HepG2 (cell line): ENCODE data around the gene CELF4. TPM values are rescaled to one million over a fixed set of nuclear protein-coding genes. Genes with fewer than 3 reads are reported as not detected.
A peak's percentile ranks its signal among the peaks of the same experiment; 100 is the strongest.

Experiments used
- CHCHD3 ChIP-seq: sonication (generic); formaldehyde crosslinking; IDR thresholded peaks from 2 replicates; pipeline ENCODE4 v1.8.0; 2022; ENCODE audit warnings: mild to moderate bottlenecking, missing genetic modification reagents, moderate library complexity
- DNMT3B ChIP-seq: conservative IDR thresholded peaks from 2 replicates; pipeline ENCODE4 v1.6.1; 2016; ENCODE audit warnings: missing biosample characterization, control low read depth
- EEA1 ChIP-seq: sonication (generic); formaldehyde crosslinking; IDR thresholded peaks from 2 replicates; pipeline ENCODE4 v1.5.1; 2020; ENCODE audit warnings: mild to moderate bottlenecking, missing genetic modification reagents, borderline replicate concordance
- GATAD1 ChIP-seq: IDR thresholded peaks from 2 replicates; pipeline ENCODE4 v1.6.1; 2016; ENCODE audit warnings: missing genetic modification reagents, missing compliant biosample characterization
- GATAD2A ChIP-seq: IDR thresholded peaks from 2 replicates; pipeline ENCODE4 v1.6.1; 2016
- GLMP ChIP-seq: sonication (generic); formaldehyde crosslinking; IDR thresholded peaks from 2 replicates; pipeline ENCODE4 v1.9.0; 2021; ENCODE audit warnings: missing genetic modification reagents, mild to moderate bottlenecking, borderline replicate concordance
- GPN1 ChIP-seq: sonication (generic); formaldehyde crosslinking; IDR thresholded peaks from 2 replicates; pipeline ENCODE4 v1.5.1; 2020; ENCODE audit warnings: missing genetic modification reagents, borderline replicate concordance
- IKZF1 ChIP-seq: fragments of 450-650 bp; IDR thresholded peaks from 2 replicates; pipeline ENCODE4 v1.7.1; 2016
- IRF1 ChIP-seq: sonication (generic); formaldehyde crosslinking; IDR thresholded peaks from 2 replicates; pipeline ENCODE4 v1.4.0; 2020; ENCODE audit warnings: low read depth, mild to moderate bottlenecking, missing genetic modification reagents
- PATZ1 ChIP-seq: sonication (generic); formaldehyde crosslinking; IDR thresholded peaks from 2 replicates; pipeline ENCODE4 v1.4.0; 2020; ENCODE audit warnings: missing genetic modification reagents
- RELA ChIP-seq: sonication (generic); formaldehyde crosslinking; IDR thresholded peaks from 2 replicates; pipeline ENCODE4 v1.4.0; 2020; ENCODE audit warnings: missing genetic modification reagents
- RFXANK ChIP-seq: IDR thresholded peaks from 2 replicates; pipeline ENCODE4 v1.6.1; 2016
- SRF ChIP-seq: IDR thresholded peaks from 2 replicates; pipeline ENCODE4 v1.6.1; 2011; ENCODE audit warnings: mild to moderate bottlenecking, low read depth, low read length, moderate library complexity
- TAF1 ChIP-seq: sonication (generic); formaldehyde crosslinking; IDR thresholded peaks from 2 replicates; pipeline ENCODE4 v1.4.0; 2020; ENCODE audit warnings: missing genetic modification reagents
- TBX3 ChIP-seq: fragments of 450-650 bp; IDR thresholded peaks from 2 replicates; pipeline ENCODE4 v1.6.1; 2017; ENCODE audit warnings: antibody characterized with exemption, mild to moderate bottlenecking, inconsistent platforms, borderline replicate concordance
- TGIF2 ChIP-seq: IDR thresholded peaks from 2 replicates; pipeline ENCODE4 v1.6.1; 2016; ENCODE audit warnings: control low read depth, missing compliant biosample characterization
- ZNF225 ChIP-seq: sonication (generic); formaldehyde crosslinking; IDR thresholded peaks from 2 replicates; pipeline ENCODE4 v1.4.0; 2020; ENCODE audit warnings: mild to moderate bottlenecking, missing genetic modification reagents
- ZNF253 ChIP-seq: sonication (generic); formaldehyde crosslinking; IDR thresholded peaks from 2 replicates; pipeline ENCODE4 v1.8.0; 2022; ENCODE audit warnings: mild to moderate bottlenecking, missing genetic modification reagents, borderline replicate concordance
- ZNF326 ChIP-seq: sonication (generic); formaldehyde crosslinking; IDR thresholded peaks from 2 replicates; pipeline ENCODE4 v1.4.0; 2020; ENCODE audit warnings: missing genetic modification reagents, borderline replicate concordance
- ZNF501 ChIP-seq: sonication (generic); formaldehyde crosslinking; IDR thresholded peaks from 2 replicates; pipeline ENCODE4 v1.5.1; 2020; ENCODE audit warnings: mild to moderate bottlenecking, moderate library complexity, missing genetic modification reagents
- ZNF543 ChIP-seq: sonication (generic); formaldehyde crosslinking; IDR thresholded peaks from 2 replicates; pipeline ENCODE4 v1.4.0; 2020; ENCODE audit warnings: mild to moderate bottlenecking, missing genetic modification reagents
- ZNF563 ChIP-seq: sonication (generic); formaldehyde crosslinking; IDR thresholded peaks from 2 replicates; pipeline ENCODE4 v1.8.0; 2022; ENCODE audit warnings: mild to moderate bottlenecking, moderate library complexity, missing genetic modification reagents
- ZNF569 ChIP-seq: sonication (generic); formaldehyde crosslinking; IDR thresholded peaks from 2 replicates; pipeline ENCODE4 v1.5.0; 2020; ENCODE audit warnings: mild to moderate bottlenecking, missing genetic modification reagents, moderate library complexity, borderline replicate concordance
- ZNF597 ChIP-seq: sonication (generic); formaldehyde crosslinking; IDR thresholded peaks from 2 replicates; pipeline ENCODE4 v1.5.0; 2020; ENCODE audit warnings: missing genetic modification reagents
- polyA plus RNA-seq, 8 experiments: library from polyadenylated mRNA; depleted of rRNA in 3 of 8; stranded (reverse) in 7 of 8; unstranded in 1 of 8; fragments of >200 nt; fragmentation: Illumina TruSeq in 4 of 8; extraction: Trizol in 4 of 8; gene quantifications; 2 replicates each; pipeline versions ENCODE4 v1.2.1 to v1.2.3, GENCODE V29; 2011 to 2016; ENCODE audit warnings: low read depth in 4 of 8, missing spikeins in 1 of 8, mixed read lengths in 1 of 8; ENCODE audit not compliant: insufficient read depth in 1 of 8
- total RNA-seq, 5 experiments: library from RNA; depleted of rRNA; stranded (reverse); fragments of >200 nt; fragmentation: Illumina TruSeq; extraction: Trizol; gene quantifications; 2 replicates each; pipeline ENCODE4 v1.2.3, GENCODE V29; 2016; ENCODE audit warnings: low read depth in 1 of 5

Gene CELF4
- total and polyA plus RNA-seq, 2 of the 13 experiments (the other 11 are each of a cell fraction or from before 2014, with no cell fraction given) = not detected

- peak; percentile 93 for TF ChIP-seq PATZ1 (CRISPR knock-in tag)
- TF ChIP-seq RFXANK (CRISPR knock-in tag) = peak; percentile 98
- TF ChIP-seq ZNF597 (CRISPR knock-in tag) = no peak
- peak; percentile 98 for TF ChIP-seq RELA (CRISPR knock-in tag)
- peak; percentile 100; the same call in 1 of the 2 replicates for TF ChIP-seq ZNF225 (CRISPR knock-in tag)
- no peak for TF ChIP-seq SRF
- peak; percentile 90 for TF ChIP-seq TAF1
- TF ChIP-seq EEA1 (CRISPR knock-in tag) = peak; percentile 100
- TF ChIP-seq ZNF563 (CRISPR knock-in tag) = peak; percentile 100
- TF ChIP-seq GLMP = peak; percentile 98
- TF ChIP-seq ZNF253 (CRISPR knock-in tag) = peak; percentile 99
- peak; percentile 95 for TF ChIP-seq GATAD2A (CRISPR knock-in tag)
- peak; percentile 99; the same call in 1 of the 2 replicates for TF ChIP-seq ZNF569 (CRISPR knock-in tag)
- TF ChIP-seq TBX3 = no peak
- TF ChIP-seq DNMT3B (CRISPR knock-in tag) = peak; percentile 100
- peak; percentile 100 for TF ChIP-seq TGIF2 (CRISPR knock-in tag)
- TF ChIP-seq GPN1 (CRISPR knock-in tag) = peak; percentile 99
- TF ChIP-seq IKZF1 = no peak
- TF ChIP-seq ZNF326 (CRISPR knock-in tag) = peak; percentile 99
- peak; percentile 99 for TF ChIP-seq ZNF543 (CRISPR knock-in tag)
- TF ChIP-seq IRF1 (CRISPR knock-in tag) = peak; percentile 99
- TF ChIP-seq CHCHD3 (CRISPR knock-in tag) = peak; percentile 100
- peak; percentile 90 for TF ChIP-seq GATAD1 (CRISPR knock-in tag)
- peak; percentile 99 for TF ChIP-seq ZNF501 (CRISPR knock-in tag)
Observed at GRCh38 chr18:37270038-37270665, 295.4 kb downstream of the CELF4 start (continued).
